ENCODE results near the gene SLC16A12.

SLC16A12 gene

DNA sequence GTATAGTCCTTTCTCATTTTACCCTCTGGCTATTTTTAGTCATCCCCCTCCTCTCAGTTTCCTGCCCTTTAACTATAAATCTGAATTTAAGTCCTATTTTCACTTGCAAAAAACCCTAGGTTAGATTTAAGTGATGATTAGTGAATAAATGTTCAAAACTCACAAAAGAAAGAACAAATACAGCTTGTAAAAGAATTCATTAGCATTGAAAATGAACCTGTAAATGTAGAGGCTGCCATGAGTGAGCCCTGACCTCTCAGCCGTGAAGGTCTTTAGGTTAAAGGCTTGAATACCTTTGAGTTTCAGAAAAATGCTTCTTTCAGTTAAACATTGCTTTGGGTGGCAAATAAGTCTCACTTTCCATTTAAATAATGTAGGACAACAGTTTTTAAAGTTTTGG, 2.0 kb upstream of the SLC16A12 start:
- no peaks in the 10 kb centered on the region for H3K36me3 ChIP-seq (ENCODE audit: insufficient read depth, low read length)
- H3K9me3 ChIP-seq (ENCODE audit: low read length): no peaks in the 10 kb centered on the region
- H3K9me2 ChIP-seq (ENCODE audit: low read depth, low read length): no peaks in the 10 kb centered on the region
- TF ChIP-seq, protein P1, sequence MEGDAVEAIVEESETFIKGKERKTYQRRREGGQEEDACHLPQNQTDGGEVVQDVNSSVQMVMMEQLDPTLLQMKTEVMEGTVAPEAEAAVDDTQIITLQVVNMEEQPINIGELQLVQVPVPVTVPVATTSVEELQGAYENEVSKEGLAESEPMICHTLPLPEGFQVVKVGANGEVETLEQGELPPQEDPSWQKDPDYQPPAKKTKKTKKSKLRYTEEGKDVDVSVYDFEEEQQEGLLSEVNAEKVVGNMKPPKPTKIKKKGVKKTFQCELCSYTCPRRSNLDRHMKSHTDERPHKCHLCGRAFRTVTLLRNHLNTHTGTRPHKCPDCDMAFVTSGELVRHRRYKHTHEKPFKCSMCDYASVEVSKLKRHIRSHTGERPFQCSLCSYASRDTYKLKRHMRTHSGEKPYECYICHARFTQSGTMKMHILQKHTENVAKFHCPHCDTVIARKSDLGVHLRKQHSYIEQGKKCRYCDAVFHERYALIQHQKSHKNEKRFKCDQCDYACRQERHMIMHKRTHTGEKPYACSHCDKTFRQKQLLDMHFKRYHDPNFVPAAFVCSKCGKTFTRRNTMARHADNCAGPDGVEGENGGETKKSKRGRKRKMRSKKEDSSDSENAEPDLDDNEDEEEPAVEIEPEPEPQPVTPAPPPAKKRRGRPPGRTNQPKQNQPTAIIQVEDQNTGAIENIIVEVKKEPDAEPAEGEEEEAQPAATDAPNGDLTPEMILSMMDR (IDR thresholded peaks at IDR 0.05; ENCODE audit: low read length): no peak
- H3K27ac ChIP-seq (ENCODE audit: low read depth, low read length, poor library complexity, severe bottlenecking): no peak overlapping the region
- H3K9ac ChIP-seq (ENCODE audit: low read length): no peak overlapping the region
- no peaks in the 10 kb centered on the region for H4K20me1 ChIP-seq (ENCODE audit: insufficient read depth, low read length)
- no peak overlapping the region for H2AFZ ChIP-seq (ENCODE audit: low read length)
- no peaks in the 10 kb centered on the region for H3K4me1 ChIP-seq (ENCODE audit: insufficient read depth, low read length, severe bottlenecking)
- no peaks in the 10 kb centered on the region for H3F3A ChIP-seq (ENCODE audit: insufficient read depth, low read length)
- no peaks in the 10 kb centered on the region for H3K79me2 ChIP-seq (ENCODE audit: insufficient read depth, low read length)
- no peak overlapping the region for H3K4me2 ChIP-seq (ENCODE audit: low read length)
- H3K4me3 ChIP-seq (ENCODE audit: low read depth, low read length, poor library complexity, severe bottlenecking): no peak overlapping the region
- no peaks in the 10 kb centered on the region for H3K27me3 ChIP-seq (ENCODE audit: insufficient read depth, low read length)

DNA sequence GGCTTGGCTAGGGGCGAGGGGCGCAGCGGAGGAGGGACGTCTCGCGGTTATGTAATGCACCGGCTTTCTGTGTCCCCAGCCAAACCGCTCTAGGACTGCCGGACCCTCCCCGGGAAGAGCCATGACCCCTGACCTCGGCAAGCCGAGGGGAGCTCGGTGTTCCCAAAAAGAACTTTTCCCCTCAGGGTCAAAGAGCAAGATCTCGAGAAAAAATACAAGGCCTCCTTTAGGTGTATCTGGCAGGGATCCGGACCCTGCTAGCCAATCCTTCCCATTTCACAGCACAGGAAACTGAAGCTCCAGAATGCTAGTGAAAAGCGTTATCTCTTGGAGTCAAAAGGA, 590 bp upstream of the SLC16A12 start:
- H3K4me3 ChIP-seq (ENCODE audit: low read depth, low read length, poor library complexity, severe bottlenecking): no peak overlapping the region
- H3K9ac ChIP-seq (ENCODE audit: low read length): no peak overlapping the region
- no peaks in the 10 kb centered on the region for H3K36me3 ChIP-seq (ENCODE audit: insufficient read depth, low read length)
- H3K4me2 ChIP-seq (ENCODE audit: low read length): no peak overlapping the region
- H3K27ac ChIP-seq (ENCODE audit: low read depth, low read length, poor library complexity, severe bottlenecking): no peak overlapping the region
- no peaks in the 10 kb centered on the region for H3K27me3 ChIP-seq (ENCODE audit: insufficient read depth, low read length)
- H3K9me2 ChIP-seq (ENCODE audit: low read depth, low read length): no peaks in the 10 kb centered on the region
- H3K9me3 ChIP-seq (ENCODE audit: low read length): no peaks in the 10 kb centered on the region
- H3F3A ChIP-seq (ENCODE audit: insufficient read depth, low read length): no peaks in the 10 kb centered on the region
- H2AFZ ChIP-seq (ENCODE audit: low read length): no peak overlapping the region
- no peaks in the 10 kb centered on the region for H3K79me2 ChIP-seq (ENCODE audit: insufficient read depth, low read length)
- no peaks in the 10 kb centered on the region for H3K4me1 ChIP-seq (ENCODE audit: insufficient read depth, low read length, severe bottlenecking)
- no peaks in the 10 kb centered on the region for H4K20me1 ChIP-seq (ENCODE audit: insufficient read depth, low read length)
- no peak for TF ChIP-seq EZH2 (IDR thresholded peaks at IDR 0.05; ENCODE audit: borderline replicate concordance, low read length)
- TF ChIP-seq, protein P1 (IDR thresholded peaks at IDR 0.05; ENCODE audit: low read length): no peak

DNA sequence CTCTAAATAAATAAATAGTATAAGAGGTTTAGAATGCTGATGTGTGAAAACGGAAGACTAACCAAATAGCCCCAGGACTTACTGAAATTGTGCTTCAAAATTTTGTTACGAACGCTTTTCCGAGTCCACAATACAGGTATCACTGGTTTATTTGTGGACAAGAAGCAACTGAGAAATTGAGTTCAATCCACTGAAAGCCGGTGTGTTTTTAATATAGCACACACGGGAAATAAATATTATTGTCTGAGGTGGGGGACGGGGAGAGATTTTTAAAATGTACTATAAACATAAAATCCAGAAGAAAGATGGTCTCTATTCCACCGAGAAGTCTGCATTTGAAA, 598 bp downstream of the SLC16A12 start:
- Histone ChIP-seq H3K79me2 (ENCODE audit: insufficient read depth, low read length) (no peaks in the 10 kb centered on the region), H3K9me3 (ENCODE audit: low read length) (no peaks in the 10 kb centered on the region), H3K36me3 (ENCODE audit: insufficient read depth, low read length) (no peaks in the 10 kb centered on the region), H3K27me3 (ENCODE audit: insufficient read depth, low read length) (no peaks in the 10 kb centered on the region), H4K20me1 (ENCODE audit: insufficient read depth, low read length) (no peaks in the 10 kb centered on the region), H2AFZ (ENCODE audit: low read length) (no peak overlapping the region), H3K4me3 (ENCODE audit: low read depth, low read length, poor library complexity, severe bottlenecking) (no peak overlapping the region), H3K4me2 (ENCODE audit: low read length) (no peak overlapping the region), H3K9ac (ENCODE audit: low read length) (no peak overlapping the region), H3K9me2 (ENCODE audit: low read depth, low read length) (no peaks in the 10 kb centered on the region), H3K27ac (ENCODE audit: low read depth, low read length, poor library complexity, severe bottlenecking) (no peak overlapping the region), H3K4me1 (ENCODE audit: insufficient read depth, low read length, severe bottlenecking) (no peaks in the 10 kb centered on the region), H3F3A (ENCODE audit: insufficient read depth, low read length) (no peaks in the 10 kb centered on the region)
- TF ChIP-seq EZH2 (IDR thresholded peaks at IDR 0.05; ENCODE audit: borderline replicate concordance, low read length): no peak

DNA sequence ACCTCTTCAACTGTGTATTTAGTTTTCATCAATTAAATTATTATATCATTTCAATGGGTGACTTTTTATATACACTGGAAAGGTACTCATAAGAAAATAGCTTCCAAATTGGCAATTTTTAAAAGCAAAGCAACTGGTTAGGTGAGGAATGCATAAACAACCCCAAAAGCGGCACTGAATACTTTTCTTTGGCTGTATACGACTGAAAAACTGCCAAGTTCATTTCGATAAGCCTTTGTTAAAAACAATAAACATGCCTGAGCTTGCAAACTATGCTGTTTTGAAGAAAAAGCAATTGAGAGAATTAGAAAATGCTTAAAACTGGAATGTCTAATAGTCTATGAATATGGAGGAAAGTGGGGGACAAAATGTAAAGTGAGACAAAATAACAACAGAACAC, 2.9 kb downstream of the SLC16A12 start:
- no peaks in the 10 kb centered on the region for H3K9me2 ChIP-seq (ENCODE audit: low read depth, low read length)
- no peak overlapping the region for H3K27ac ChIP-seq (ENCODE audit: low read depth, low read length, poor library complexity, severe bottlenecking)
- no peaks in the 10 kb centered on the region for H3K27me3 ChIP-seq (ENCODE audit: insufficient read depth, low read length)
- no peaks in the 10 kb centered on the region for H3K79me2 ChIP-seq (ENCODE audit: insufficient read depth, low read length)
- TF ChIP-seq, protein P1 (IDR thresholded peaks at IDR 0.05; ENCODE audit: low read length): no peak
- no peak for TF ChIP-seq EZH2 (IDR thresholded peaks at IDR 0.05; ENCODE audit: borderline replicate concordance, low read length)
- no peaks in the 10 kb centered on the region for H3F3A ChIP-seq (ENCODE audit: insufficient read depth, low read length)
- H3K9ac ChIP-seq (ENCODE audit: low read length): no peak overlapping the region
- H3K4me1 ChIP-seq (ENCODE audit: insufficient read depth, low read length, severe bottlenecking): no peaks in the 10 kb centered on the region
- no peaks in the 10 kb centered on the region for H3K36me3 ChIP-seq (ENCODE audit: insufficient read depth, low read length)
- no peaks in the 10 kb centered on the region for H3K9me3 ChIP-seq (ENCODE audit: low read length)
- H3K4me3 ChIP-seq (ENCODE audit: low read depth, low read length, poor library complexity, severe bottlenecking): no peak overlapping the region
- no peaks in the 10 kb centered on the region for H4K20me1 ChIP-seq (ENCODE audit: insufficient read depth, low read length)
- H2AFZ ChIP-seq (ENCODE audit: low read length): no peak overlapping the region
- H3K4me2 ChIP-seq (ENCODE audit: low read length): no peak overlapping the region

Measured in OCI-LY1 (cell line).